Fibroblast of the aortic adventitia (primary cell): ENCODE data around the gene EIF3B. TPM values are rescaled to one million over a fixed set of nuclear protein-coding genes. Genes with fewer than 3 reads are reported as not detected.

ENCODE experiments used
- DNase-seq: peaks from one replicate; pipeline ENCODE4 v3.0.0-alpha.2; 2010; ENCODE audit warnings: low read depth
- H3K4me3 ChIP-seq: 2 replicates; pipeline ENCODE4 v1.5.1; 2011; ENCODE audit warnings: low read depth, mild to moderate bottlenecking, control low read depth, low read length, moderate library complexity
- total RNA-seq: library from RNA; depleted of rRNA; stranded (reverse); fragments of >200 nt; gene quantifications from 2 replicates; pipeline ENCODE4 v1.2.3, GENCODE V29; 2012; ENCODE audit warnings: low replicate concordance
- TF ChIP-seq, protein P1 (sequence below): IDR thresholded peaks from 2 replicates; pipeline ENCODE4 v1.5.1; 2011; ENCODE audit warnings: mild to moderate bottlenecking, low read length, control low read depth, inconsistent platforms; ENCODE audit not compliant: insufficient read depth

Gene EIF3B
- total RNA-seq, 1 donor: 150 TPM

DNA sequence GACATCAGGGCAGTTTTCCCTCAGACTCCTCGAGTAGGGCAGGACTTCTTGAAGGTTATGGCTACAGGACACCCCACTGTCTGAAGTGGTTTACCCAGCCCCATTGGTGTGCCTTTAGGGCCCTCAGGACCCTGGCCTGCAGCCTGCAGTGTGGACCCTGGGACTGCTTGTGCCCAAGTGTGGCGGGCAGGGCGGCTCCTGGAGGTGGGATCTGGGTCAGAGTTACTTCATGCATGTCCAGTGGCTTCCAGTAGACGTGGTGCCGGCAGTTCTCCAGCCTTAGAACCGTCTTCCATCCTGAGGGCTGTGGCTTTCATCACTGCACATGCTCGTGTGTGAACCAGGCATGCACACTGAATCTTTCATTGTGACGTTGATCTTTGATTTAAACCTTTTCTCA is 16.7 kb downstream of the EIF3B start:
- H3K4me3 ChIP-seq: no peak overlapping the region
- no peak for DNase-seq
- TF ChIP-seq, protein P1, sequence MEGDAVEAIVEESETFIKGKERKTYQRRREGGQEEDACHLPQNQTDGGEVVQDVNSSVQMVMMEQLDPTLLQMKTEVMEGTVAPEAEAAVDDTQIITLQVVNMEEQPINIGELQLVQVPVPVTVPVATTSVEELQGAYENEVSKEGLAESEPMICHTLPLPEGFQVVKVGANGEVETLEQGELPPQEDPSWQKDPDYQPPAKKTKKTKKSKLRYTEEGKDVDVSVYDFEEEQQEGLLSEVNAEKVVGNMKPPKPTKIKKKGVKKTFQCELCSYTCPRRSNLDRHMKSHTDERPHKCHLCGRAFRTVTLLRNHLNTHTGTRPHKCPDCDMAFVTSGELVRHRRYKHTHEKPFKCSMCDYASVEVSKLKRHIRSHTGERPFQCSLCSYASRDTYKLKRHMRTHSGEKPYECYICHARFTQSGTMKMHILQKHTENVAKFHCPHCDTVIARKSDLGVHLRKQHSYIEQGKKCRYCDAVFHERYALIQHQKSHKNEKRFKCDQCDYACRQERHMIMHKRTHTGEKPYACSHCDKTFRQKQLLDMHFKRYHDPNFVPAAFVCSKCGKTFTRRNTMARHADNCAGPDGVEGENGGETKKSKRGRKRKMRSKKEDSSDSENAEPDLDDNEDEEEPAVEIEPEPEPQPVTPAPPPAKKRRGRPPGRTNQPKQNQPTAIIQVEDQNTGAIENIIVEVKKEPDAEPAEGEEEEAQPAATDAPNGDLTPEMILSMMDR: no peak

DNA sequence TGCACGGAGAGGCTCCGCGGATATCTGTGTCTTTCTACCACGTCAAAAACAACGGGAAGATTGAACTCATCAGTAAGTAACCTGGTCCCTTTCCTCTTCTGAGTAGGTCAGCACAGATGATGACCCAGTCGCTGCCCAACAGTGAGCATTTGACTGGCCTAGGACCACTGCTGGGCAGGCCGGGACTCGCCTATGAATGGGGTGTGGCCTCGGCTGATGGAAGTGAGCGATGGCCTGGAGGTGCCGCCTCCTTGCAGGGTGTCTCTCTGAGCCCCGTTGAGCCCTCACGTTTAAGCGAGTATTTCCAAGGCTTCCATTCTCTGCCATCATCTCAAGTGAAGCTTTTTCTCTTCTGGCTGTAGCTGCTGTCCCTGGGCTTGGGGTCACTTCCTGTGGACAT is 18.1 kb downstream of the EIF3B start:
- H3K4me3 ChIP-seq: no peak overlapping the region
- TF ChIP-seq, protein P1: no peak
- no peak for DNase-seq

DNA sequence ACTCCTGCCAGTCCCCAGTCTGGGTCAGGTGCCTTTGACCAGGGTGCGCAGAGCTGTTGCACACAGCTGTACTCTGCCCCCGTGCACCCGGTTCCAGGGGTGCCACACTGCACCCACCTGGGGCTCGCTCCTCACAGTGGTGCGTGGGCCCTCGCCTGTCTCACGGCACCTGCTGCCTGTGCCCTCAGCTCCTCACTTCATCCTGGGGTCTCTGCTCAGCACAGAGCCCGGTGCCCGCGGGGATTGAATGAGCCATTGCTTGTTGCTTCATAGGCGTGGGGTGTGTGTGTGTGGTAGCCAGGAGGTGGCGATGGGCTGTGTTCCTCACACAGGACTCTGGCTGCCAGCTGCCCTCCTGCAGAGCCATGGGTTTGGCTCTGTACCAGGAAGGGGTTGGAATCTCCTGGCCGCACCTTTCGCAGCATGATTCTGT is 18.5 kb downstream of the EIF3B start:
- TF ChIP-seq, protein P1: no peak
- H3K4me3 ChIP-seq: no peak overlapping the region
- no peak for DNase-seq

DNA sequence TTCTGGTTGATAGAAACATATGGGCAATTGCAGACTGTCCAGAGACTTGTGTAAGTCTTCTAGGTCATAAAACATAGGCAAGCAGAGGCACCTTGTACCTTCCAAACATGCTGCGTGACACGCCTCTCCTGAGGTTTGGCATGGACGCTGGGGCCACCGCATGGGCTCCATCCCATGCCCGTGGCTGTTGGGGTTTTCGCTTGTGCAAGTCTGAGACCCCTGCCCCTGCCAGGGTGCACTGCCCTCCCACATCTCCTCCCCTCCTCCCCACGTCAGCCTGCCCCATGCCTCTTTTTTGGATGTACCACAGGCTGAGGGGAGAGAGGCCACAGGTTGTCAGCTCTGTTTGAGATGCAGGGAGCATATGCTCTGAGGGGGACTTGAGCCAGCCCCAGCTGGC is 19.0 kb downstream of the EIF3B start:
- DNase-seq: no peak
- no peak overlapping the region for H3K4me3 ChIP-seq
- TF ChIP-seq, protein P1: no peak

DNA sequence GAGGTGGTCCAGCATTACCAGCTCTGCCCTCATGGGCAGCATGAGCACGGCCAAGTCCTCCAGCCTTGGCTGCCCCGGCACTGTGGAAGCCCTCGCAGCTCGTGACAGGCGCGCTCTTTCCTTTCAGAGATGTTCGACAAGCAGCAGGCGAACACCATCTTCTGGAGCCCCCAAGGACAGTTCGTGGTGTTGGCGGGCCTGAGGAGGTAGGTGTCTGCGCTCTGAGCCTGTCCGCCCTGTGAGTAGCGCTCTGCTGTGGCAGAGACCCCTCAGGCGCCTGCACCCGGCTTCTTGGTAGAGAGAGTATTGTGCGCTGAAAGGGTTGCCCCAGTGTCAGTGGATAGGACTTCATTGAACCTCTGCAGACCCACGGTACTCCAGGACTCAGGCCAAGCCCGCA is 19.8 kb downstream of the EIF3B start:
- DNase-seq: no peak
- TF ChIP-seq, protein P1: no peak
- no peak overlapping the region for H3K4me3 ChIP-seq

DNA sequence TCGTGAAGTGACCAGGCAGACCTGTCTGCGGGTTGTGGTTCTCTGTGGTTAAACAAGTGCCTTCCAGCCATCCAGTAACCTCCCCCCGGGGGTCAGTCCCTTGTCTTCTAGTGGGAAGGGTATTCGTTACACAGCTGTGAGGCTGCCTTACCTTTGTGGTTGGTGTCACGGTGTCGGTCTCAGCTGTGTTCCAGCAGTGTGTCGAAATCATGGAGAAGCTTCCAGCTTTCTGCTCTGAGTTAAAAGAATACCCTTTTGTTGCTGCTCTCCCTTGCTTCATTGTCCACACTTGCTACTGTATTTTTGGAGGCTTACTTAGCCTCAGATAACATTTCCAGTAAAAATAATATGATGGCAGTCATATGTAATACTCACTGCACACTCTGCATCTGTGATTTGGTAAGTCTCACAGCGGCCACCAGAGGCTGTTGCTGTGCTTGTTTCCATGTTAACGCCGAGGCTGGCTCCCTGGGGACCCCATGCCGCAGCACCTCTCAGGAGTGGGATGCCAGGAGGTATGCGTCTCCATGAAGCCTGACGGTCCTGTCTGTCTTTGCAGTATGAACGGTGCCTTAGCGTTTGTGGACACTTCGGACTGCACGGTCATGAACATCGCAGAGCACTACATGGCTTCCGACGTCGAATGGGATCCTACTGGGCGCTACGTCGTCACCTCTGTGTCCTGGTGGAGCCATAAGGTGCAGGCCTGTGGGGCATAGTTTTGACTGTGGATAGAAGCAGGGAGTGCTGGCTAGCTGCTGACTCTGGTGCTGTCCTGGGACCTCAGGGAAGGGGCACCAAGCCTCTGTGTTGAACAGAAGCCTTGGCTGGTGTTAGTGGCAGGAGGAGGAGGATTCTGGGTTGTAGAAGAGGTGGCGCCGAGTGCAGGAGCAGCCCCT is 20.5 kb downstream of the EIF3B start:
- H3K4me3 ChIP-seq: no peak overlapping the region
- no peak for DNase-seq
- TF ChIP-seq, protein P1: no peak
